ENCODE data around the gene ADAT1. TPM values are rescaled to one million over a fixed set of nuclear protein-coding genes. Genes with fewer than 3 reads are reported as not detected.
"Not testable (repeated sequence)": the region's sequence is repeated elsewhere in the genome, so short reads cannot be mapped to it uniquely, and the experiment has no call there.

The ADAT1 gene
- total RNA-seq, 1 experiment from 2014 or later, result 66.0 TPM

GRCh38 chr16:75620326-75621169 is 2.5 kb downstream of the ADAT1 start:
- no peak for DNase-seq (ENCODE audit: low read depth)

GRCh38 chr16:75618780-75619179 is 4.3 kb downstream of the ADAT1 start:
- DNase-seq (ENCODE audit: low read depth), result no peak

- DNase-seq (ENCODE audit: low read depth), result no peak
Observed at GRCh38 chr16:75617121-75617520, 6.0 kb downstream of the ADAT1 start.

GRCh38 chr16:75616521-75617010 is 6.5 kb downstream of the ADAT1 start:
- no peak for DNase-seq (ENCODE audit: low read depth)

- no peak for DNase-seq (ENCODE audit: low read depth)
Observed at GRCh38 chr16:75615619-75616018, 7.5 kb downstream of the ADAT1 start.

GRCh38 chr16:75614066-75614897 is 8.8 kb downstream of the ADAT1 start:
- DNase-seq (ENCODE audit: low read depth), result peak; percentile 27

GRCh38 chr16:75606507-75606906 is 16.6 kb downstream of the ADAT1 start:
- no peak for DNase-seq (ENCODE audit: low read depth)

- DNase-seq (ENCODE audit: low read depth), result no peak
Observed at GRCh38 chr16:75603241-75603640, 19.8 kb downstream of the ADAT1 start.

GRCh38 chr16:75599452-75600277 is 23.4 kb downstream of the ADAT1 start:
- no peak for DNase-seq (ENCODE audit: low read depth)

- DNase-seq (ENCODE audit: low read depth), result no peak
Observed at GRCh38 chr16:75593825-75594820, 29.0 kb downstream of the ADAT1 start.

- no peak for DNase-seq (ENCODE audit: low read depth)
Observed at GRCh38 chr16:75593308-75593707, 29.8 kb downstream of the ADAT1 start.

GRCh38 chr16:75591927-75592326 is 31.2 kb downstream of the ADAT1 start:
- not testable (repeated sequence) for DNase-seq (ENCODE audit: low read depth)

GRCh38 chr16:75590920-75591843 is 31.9 kb downstream of the ADAT1 start:
- no peak for DNase-seq (ENCODE audit: low read depth)

- no peak for DNase-seq (ENCODE audit: low read depth)
Observed at GRCh38 chr16:75589306-75589705, 33.8 kb downstream of the ADAT1 start.

GRCh38 chr16:75588716-75589115 is 34.4 kb downstream of the ADAT1 start:
- no peak for DNase-seq (ENCODE audit: low read depth)

GRCh38 chr16:75584108-75584507 is 39.0 kb downstream of the ADAT1 start:
- no peak for DNase-seq (ENCODE audit: low read depth)

GRCh38 chr16:75579281-75579834 is 43.7 kb downstream of the ADAT1 start:
- DNase-seq (ENCODE audit: low read depth), result no peak

GRCh38 chr16:75578725-75579124 is 44.4 kb downstream of the ADAT1 start:
- DNase-seq (ENCODE audit: low read depth), result no peak

- no peak for DNase-seq (ENCODE audit: low read depth)
Observed at GRCh38 chr16:75578212-75578611, 44.9 kb downstream of the ADAT1 start.
